HG02610 (cell line): Measurements from ENCODE around the gene ATP8A1.

Experiments
- ATAC-seq: cut with Tn5 transposase; IDR thresholded peaks from one replicate; pipeline ENCODE4 v1.9.1; 2021; ENCODE audit warnings: mild to moderate bottlenecking, moderate library complexity; ENCODE audit not compliant: unreplicated experiment

ATP8A1 gene

DNA sequence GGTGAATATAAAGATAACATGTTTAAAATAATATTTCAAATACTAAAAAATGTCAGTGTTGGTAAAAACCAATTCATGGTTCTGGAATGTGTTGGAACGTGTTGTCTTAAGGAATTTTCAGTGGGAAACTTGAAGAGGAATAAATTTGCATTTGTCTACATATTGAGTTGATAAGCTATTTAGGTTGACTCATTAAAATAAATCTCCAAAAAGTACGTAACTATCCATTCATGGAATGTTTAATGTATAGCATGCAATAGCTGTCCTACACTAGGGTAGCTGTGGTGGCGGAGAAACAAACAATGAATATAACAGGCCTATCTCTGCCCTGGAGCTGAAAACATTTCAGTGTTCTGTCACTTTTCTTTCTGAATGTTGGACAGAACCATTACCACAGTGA, 239.4 kb downstream of the ATP8A1 start:
- no peak for ATAC-seq

DNA sequence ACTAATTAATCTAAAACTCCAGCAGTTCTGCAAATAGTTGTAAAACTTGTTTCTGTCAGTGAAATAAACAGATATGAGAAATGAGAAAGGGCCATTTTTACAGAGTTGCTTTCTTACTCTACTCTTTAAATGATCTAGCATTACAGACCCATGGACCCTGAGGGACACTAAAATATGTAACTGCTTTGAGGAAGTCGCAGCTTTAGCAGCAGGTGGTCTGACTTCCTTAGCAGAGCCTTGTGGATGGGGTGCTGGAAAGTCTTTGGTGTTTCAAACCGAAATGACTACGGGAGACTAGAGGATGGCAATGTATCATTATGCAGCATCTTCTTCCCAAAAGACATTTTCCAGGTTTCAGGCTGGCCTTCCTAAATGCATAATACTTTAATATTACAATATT, 240.9 kb downstream of the ATP8A1 start:
- no peak for ATAC-seq

- ATAC-seq: no peak
Observed at GRCh38 chr4:42415281-42415680, 241.6 kb downstream of the ATP8A1 start.

DNA sequence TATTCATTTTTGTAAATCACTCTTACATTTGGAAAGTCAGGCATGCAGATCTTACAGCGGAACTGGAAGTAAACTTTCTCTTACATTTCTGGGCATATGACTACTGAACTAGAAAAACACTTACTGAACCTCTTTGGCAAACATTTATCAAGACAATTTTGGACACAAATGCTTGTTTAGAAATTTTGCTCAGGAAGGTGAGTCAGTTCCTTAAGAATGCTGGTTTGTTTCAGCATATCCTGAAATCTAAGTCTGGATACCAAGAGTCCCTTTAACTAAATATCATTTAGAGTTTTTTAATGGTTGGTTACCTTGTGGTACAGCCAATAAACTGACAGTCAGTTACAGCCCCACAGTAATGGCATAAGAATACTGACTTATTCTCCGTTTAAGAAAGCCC, 244.7 kb downstream of the ATP8A1 start:
- no peak for ATAC-seq

DNA sequence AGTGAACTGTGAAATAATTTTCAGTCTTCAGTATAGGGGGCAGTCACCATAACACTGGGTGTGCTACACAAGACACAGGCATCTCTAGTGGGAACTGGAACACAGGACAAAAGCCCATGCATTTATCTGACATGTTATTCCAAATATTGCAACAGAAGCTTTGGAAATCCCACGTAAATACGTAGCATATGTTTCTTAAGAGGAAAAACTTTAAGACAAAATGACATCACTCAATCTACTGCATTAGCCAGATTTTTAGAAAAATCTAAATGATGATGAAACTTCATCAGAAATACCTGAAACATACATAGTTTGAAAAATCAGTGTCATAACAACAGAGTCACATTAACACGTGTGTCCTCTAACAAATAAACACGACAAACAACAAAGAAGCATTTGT, 245.1 kb downstream of the ATP8A1 start:
- ATAC-seq: no peak

GRCh38 chr4:42410446-42410845, 246.5 kb downstream of the ATP8A1 start:
- ATAC-seq: no peak

- no peak for ATAC-seq
Observed at GRCh38 chr4:42404001-42404400, 252.9 kb downstream of the ATP8A1 start.

DNA sequence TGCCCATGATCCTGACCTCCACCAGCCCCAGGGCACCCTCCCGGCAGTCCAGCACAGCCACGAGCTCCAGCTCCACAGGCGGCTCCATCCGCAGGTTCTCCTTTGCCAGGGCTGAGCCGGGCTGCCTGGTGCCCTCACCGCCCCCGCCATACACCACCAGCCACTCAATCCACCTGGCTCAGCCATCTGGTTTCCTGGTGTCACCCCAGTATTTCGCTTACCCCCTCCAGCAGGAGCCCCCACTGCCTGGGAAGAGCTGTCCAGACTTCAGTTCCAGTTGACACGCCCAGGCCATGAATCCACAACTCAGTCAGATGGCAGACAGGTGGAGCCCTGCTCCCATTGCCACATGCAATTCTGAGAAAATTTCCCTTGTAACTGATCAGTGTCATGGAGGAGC, 255.7 kb downstream of the ATP8A1 start:
- ATAC-seq: no peak

DNA sequence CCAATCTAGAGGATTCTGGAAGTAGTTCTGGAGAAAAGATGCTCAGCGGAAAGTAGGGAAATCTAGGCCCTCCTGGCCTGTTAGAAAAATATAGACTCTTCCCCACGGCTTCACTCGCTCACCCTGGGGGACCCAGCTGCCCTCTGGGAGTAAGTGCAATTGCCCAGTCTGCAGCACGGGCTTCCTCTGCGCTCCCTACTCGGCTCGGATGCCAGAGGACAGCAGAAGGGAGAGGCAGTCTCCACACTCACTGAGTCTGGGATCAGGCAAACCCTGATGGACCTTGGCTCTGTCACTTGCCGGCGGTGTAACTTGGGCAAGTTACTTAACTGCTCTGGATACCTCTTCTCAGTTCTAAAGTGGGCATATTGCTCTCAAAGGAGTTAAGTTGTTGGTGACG, 257.5 kb downstream of the ATP8A1 start:
- no peak for ATAC-seq

GRCh38 chr4:42398871-42399331, 258.0 kb downstream of the ATP8A1 start:
- no peak for ATAC-seq

DNA sequence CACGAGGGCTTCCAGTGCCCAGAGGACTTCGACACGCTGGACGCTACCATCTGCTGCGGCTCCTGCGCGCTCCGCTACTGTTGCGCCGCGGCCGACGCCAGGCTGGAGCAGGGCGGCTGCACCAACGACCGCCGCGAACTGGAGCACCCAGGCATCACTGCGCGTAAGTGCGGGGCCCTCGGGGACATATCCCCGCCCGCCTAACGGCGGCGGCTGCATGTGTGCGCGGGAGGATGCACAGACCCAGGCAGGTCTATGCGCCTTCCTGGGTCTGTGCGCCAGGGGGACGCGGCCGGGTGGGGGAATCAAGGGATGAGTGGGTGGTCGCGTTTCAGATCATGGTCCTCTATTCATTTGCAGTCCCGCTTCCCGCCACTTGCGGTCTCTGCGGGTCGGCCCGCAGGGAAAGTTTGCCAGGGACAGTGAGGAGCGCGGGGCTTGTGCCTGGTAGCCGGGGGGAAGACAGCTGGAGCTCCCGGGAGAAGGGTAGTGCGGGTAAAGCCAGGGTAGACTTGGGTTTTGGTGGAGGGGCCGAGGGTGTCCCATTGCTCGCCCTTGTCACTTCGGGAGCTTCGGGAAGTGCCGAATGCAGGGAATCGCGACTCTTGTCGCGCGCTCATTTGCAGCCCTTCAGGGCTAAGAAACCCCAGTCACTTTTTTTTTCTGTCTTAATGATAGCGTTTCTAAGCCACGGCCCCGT, 258.6 kb downstream of the ATP8A1 start:
- ATAC-seq: peak; percentile 35

- peak; percentile 29 for ATAC-seq
Observed at GRCh38 chr4:42397635-42398170, 259.2 kb downstream of the ATP8A1 start.

GRCh38 chr4:42396752-42397634, 259.9 kb downstream of the ATP8A1 start, which contains the start of gene SHISA3:
Gene SHISA3 (plus strand): TSS chr4:42397488. CDS start chr4:42398057, 569 bp downstream.
- peak; percentile 44 for ATAC-seq

DNA sequence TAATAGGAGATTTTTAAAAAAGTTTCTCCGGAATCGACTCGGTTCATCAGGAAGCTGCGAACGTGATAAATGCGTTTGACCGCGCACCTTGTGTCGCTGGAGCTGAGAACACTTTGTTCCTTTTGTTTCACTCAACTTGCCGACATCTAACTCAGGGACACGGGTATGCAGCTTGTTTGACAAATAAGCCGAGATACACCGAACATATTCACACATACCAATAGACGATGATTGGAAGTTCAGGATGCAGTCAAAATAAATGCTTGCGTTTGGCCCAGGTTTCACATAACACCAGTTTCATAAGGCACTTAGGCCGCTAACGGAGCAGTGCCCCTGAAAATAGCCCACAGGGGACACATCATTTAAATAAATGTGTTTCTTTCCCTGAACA, 260.5 kb downstream of the ATP8A1 start:
- no peak for ATAC-seq

DNA sequence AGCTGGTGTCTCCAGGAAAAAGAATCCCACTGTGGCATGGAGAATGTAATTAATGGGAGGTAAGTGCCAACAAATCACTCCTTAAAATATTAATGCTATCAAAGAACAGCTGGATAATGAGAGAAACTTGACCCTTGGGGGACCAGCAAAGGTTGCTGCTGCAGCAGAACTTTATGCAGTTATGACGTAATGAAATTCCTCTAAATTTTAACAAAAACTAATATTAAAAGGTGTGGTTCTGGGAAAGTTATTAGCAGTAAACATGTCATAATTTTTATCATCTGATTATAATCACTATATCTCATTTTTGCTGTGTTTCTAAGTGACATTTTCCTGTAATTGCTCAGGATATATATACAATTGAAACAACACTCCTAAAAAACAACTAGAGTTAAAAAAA, 261.3 kb downstream of the ATP8A1 start:
- ATAC-seq: no peak

- no peak for ATAC-seq
Observed at GRCh38 chr4:42392436-42392835, 264.5 kb downstream of the ATP8A1 start.

- no peak for ATAC-seq
Observed at GRCh38 chr4:42391981-42392380, 264.9 kb downstream of the ATP8A1 start.

DNA sequence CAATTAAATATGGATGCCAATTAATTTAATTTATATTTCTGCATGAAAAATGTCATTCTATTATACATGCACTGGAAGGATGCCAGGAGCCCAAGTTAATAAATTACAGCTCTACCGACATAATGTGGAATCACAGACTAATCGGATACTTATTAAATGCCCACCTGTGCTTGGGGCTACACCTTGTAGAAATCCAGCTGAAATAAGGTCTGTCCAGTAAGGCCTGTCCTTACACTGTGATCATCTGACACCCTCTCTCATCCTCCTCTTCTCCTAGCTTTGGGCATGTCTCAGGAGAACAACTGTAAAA, 265.6 kb downstream of the ATP8A1 start:
- ATAC-seq: no peak

DNA sequence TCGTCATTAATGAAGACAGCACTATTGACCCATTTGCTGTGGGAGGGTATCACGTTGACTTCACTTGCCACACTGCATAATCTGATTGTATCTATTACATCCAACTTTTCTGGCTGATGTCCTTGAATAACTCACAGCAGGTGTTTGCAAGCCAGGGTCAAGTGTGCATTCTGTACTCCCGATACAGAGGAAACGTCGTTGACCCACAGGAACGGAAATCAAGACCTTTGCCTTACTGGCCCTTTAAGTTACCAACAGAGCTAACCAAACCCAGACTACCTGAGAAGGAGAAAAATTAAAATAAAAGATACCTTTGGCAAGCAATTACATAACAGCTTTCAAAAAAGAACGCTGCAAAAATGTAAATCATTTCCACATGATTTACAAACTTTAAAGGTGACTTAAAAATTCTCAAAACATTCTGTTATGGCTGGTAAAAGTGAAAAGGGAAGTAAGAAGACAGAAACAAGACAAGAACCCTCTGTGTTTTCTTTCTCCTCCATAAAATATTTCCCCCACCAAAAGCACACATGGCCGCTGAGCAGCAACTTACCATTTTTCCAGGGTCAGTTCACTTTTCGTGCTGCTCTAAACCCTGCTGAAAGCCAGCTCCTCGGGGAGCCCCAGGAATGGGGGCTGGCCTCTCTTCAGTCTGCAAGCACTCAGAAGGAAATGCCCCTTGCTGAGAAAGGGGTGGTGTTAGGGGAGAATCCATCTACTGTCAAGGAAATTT, 266.1 kb downstream of the ATP8A1 start:
- ATAC-seq: no peak

- no peak for ATAC-seq
Observed at GRCh38 chr4:42385516-42385915, 271.4 kb downstream of the ATP8A1 start.

DNA sequence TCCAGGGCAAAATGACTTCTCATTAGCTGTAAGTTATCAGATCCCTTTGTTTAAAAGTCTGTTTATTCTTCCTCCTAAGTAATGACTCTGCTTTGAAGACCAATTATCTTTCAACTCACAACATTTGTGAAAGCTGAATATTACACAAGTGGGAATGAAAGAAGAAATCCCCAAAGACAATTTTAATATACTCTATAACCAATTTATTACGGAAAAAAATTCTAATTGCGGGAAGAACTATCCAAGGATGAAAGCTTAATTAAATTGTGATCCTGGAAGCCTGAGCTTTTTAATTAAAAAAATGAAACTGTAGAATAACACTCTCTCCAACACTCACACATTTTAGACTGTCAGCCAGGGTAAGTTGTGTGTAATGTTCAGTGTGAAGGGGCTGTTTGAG, 275.2 kb downstream of the ATP8A1 start:
- ATAC-seq: no peak
